HG03025 (cell line): ENCODE measurements around the gene CXorf51A.
"Not testable (repeated sequence)": the region's sequence is repeated elsewhere in the genome, so short reads cannot be mapped to it uniquely, and the experiment has no call there.

Source experiments
- ATAC-seq: cut with Tn5 transposase; IDR thresholded peaks from one replicate; pipeline ENCODE4 v1.9.1; 2021; ENCODE audit warnings: mild to moderate bottlenecking, moderate library complexity; ENCODE audit not compliant: unreplicated experiment, low FRiP score

Gene CXorf51A

GRCh38 chrX:146814644-146815043 lies at the start of gene CXorf51A:
CXorf51A (minus strand) TSS chrX:146814744; CDS start chrX:146814723, 21 bp downstream.
- ATAC-seq = not testable (repeated sequence)

GRCh38 chrX:146863566-146863965 lies 49.0 kb upstream of the CXorf51A start:
- no peak for ATAC-seq

GRCh38 chrX:146854281-146854680 lies 39.7 kb upstream of the CXorf51A start:
- no peak for ATAC-seq

- ATAC-seq = no peak
Observed at GRCh38 chrX:146831994-146832393, 17.4 kb upstream of the CXorf51A start.

GRCh38 chrX:146809471-146809870 lies 5.1 kb downstream of the CXorf51A start, which contains the start of gene CXorf51B:
CXorf51B (plus strand) TSS chrX:146809771; CDS start chrX:146809792, 21 bp downstream.
- not testable (repeated sequence) for ATAC-seq
